Activated CD8-positive, alpha-beta memory T cell treated with anti-CD3 and anti-CD28 coated beads, Interleukin-2, amount 50 U/mL, for 1 hour (primary cell): ENCODE results near the gene KDM4B.
"Not testable (repeated sequence)": the region's sequence is repeated elsewhere in the genome, so short reads cannot be mapped to it uniquely, and the experiment has no call there.

Experiments used
- DNase-seq: peaks from one replicate; pipeline ENCODE4 v3.0.0-alpha.2; 2020; ENCODE audit errors: extremely low read depth

The KDM4B gene

GRCh38 chr19:5013761-5014160 is 44.8 kb downstream of the KDM4B start:
- no peak for DNase-seq

- DNase-seq, result no peak
These were observed 46.0 kb downstream of the KDM4B start for GRCh38 chr19:5014941-5015340.

- DNase-seq, result no peak
These were observed 47.4 kb downstream of the KDM4B start for GRCh38 chr19:5016268-5016667.

GRCh38 chr19:5016781-5017180 is 47.9 kb downstream of the KDM4B start:
- no peak for DNase-seq

GRCh38 chr19:5017235-5017634 is 48.3 kb downstream of the KDM4B start:
- DNase-seq, result no peak

- no peak for DNase-seq
These were observed 49.5 kb downstream of the KDM4B start for GRCh38 chr19:5018224-5019015.

- DNase-seq, result no peak
These were observed 51.5 kb downstream of the KDM4B start for GRCh38 chr19:5020368-5020767.

GRCh38 chr19:5021046-5021445 is 52.1 kb downstream of the KDM4B start:
- DNase-seq, result no peak

- DNase-seq, result no peak
These were observed 53.4 kb downstream of the KDM4B start for GRCh38 chr19:5022066-5022860.

- no peak for DNase-seq
These were observed 54.2 kb downstream of the KDM4B start for GRCh38 chr19:5023128-5023571.

- no peak for DNase-seq
These were observed 55.4 kb downstream of the KDM4B start for GRCh38 chr19:5024282-5024681.

GRCh38 chr19:5025027-5025426 is 56.1 kb downstream of the KDM4B start:
- DNase-seq, result no peak

- no peak for DNase-seq
These were observed 57.9 kb downstream of the KDM4B start for GRCh38 chr19:5026706-5027273.

GRCh38 chr19:5028229-5028886 is 59.4 kb downstream of the KDM4B start:
- no peak for DNase-seq

GRCh38 chr19:5029596-5029995 is 60.7 kb downstream of the KDM4B start:
- DNase-seq, result not testable (repeated sequence)

GRCh38 chr19:5030136-5030820 is 61.4 kb downstream of the KDM4B start:
- no peak for DNase-seq

GRCh38 chr19:5030822-5031221 is 61.9 kb downstream of the KDM4B start:
- no peak for DNase-seq

GRCh38 chr19:5031231-5032100 is 62.6 kb downstream of the KDM4B start:
- DNase-seq, result peak; percentile 37

- DNase-seq, result no peak
These were observed 63.4 kb downstream of the KDM4B start for GRCh38 chr19:5032101-5032967.
